OCI-LY3 (cell line): ENCODE results near the gene BRAF.
"Not testable (repeated sequence)": the region's sequence is repeated elsewhere in the genome, so short reads cannot be mapped to it uniquely, and the experiment has no call there.

Experiments used
- EZH2phosphoT487 ChIP-seq: fragments of 200-600 bp; shearing (Covaris generic); IDR thresholded peaks from 2 replicates; pipeline ENCODE4 v1.6.1; 2018; ENCODE audit warnings: antibody characterized with exemption, mixed run types, low read depth
- TF ChIP-seq, protein P1 (sequence below): fragments of 200-600, 300-600 bp; sonication (generic); IDR thresholded peaks from 2 replicates; pipeline ENCODE4 v1.5.1; 2014; ENCODE audit warnings: antibody characterized with exemption, low read length, low read depth

DNA sequence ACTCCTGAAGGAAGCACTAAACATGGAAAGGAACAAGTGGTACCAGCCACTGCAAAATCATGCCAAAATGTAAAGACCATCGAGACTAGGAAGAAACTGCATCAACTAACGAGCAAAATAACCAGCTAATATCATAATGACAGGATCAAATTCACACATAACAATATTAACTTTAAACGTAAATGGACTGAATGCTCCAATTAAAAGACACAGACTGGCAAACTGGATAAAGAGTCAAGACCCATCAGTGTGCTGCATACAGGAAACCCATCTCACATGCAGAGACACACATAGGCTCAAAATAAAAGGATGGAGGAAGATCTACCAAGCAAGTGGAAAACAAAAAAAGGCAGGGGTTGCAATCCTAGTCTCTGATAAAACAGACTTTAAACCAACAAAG is 163.4 kb downstream of the BRAF start:
- TF ChIP-seq, protein P1, sequence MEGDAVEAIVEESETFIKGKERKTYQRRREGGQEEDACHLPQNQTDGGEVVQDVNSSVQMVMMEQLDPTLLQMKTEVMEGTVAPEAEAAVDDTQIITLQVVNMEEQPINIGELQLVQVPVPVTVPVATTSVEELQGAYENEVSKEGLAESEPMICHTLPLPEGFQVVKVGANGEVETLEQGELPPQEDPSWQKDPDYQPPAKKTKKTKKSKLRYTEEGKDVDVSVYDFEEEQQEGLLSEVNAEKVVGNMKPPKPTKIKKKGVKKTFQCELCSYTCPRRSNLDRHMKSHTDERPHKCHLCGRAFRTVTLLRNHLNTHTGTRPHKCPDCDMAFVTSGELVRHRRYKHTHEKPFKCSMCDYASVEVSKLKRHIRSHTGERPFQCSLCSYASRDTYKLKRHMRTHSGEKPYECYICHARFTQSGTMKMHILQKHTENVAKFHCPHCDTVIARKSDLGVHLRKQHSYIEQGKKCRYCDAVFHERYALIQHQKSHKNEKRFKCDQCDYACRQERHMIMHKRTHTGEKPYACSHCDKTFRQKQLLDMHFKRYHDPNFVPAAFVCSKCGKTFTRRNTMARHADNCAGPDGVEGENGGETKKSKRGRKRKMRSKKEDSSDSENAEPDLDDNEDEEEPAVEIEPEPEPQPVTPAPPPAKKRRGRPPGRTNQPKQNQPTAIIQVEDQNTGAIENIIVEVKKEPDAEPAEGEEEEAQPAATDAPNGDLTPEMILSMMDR: not testable (repeated sequence)
- TF ChIP-seq EZH2phosphoT487: not testable (repeated sequence)
